HepG2 (cell line): ENCODE measurements around the gene TRPV5.

Experiments
- CEBPB ChIP-seq: IDR thresholded peaks from 2 replicates; pipeline ENCODE4 v1.6.1; 2011; ENCODE audit warnings: low read depth, low read length, improper control_type of control experiment, borderline replicate concordance
- DR1 ChIP-seq: sonication (generic); formaldehyde crosslinking; IDR thresholded peaks from 2 replicates; pipeline ENCODE4 v1.8.0; 2021; ENCODE audit warnings: mild to moderate bottlenecking, missing genetic modification reagents, inconsistent platforms
- EED ChIP-seq: sonication (generic); formaldehyde crosslinking; IDR thresholded peaks from 2 replicates; pipeline ENCODE4 v1.5.0; 2020; ENCODE audit warnings: mild to moderate bottlenecking, missing genetic modification reagents
- EP300 ChIP-seq, 3 experiments: sonication (generic) in 1 of 3; formaldehyde crosslinking in 1 of 3; IDR thresholded peaks; 2 replicates each; pipeline versions ENCODE4 v1.5.1 to v1.6.1; 2011 to 2020; ENCODE audit warnings: low read depth in 2 of 3, low read length in 2 of 3, borderline replicate concordance in 1 of 3, improper control_type of control experiment in 1 of 3, mild to moderate bottlenecking in 1 of 3, missing genetic modification reagents in 1 of 3, moderate library complexity in 1 of 3
- KIAA2018 ChIP-seq: sonication (generic); formaldehyde crosslinking; IDR thresholded peaks from 2 replicates; pipeline ENCODE4 v1.5.0; 2020; ENCODE audit warnings: mild to moderate bottlenecking, missing genetic modification reagents, borderline replicate concordance
- KLF12 ChIP-seq: sonication (generic); formaldehyde crosslinking; IDR thresholded peaks from 2 replicates; pipeline ENCODE4 v1.4.0; 2020; ENCODE audit warnings: missing genetic modification reagents, borderline replicate concordance
- MXD4 ChIP-seq: IDR thresholded peaks from 2 replicates; pipeline ENCODE4 v1.6.1; 2016; ENCODE audit warnings: mild to moderate bottlenecking, missing biosample characterization, missing genetic modification reagents
- NRL ChIP-seq: sonication (generic); formaldehyde crosslinking; IDR thresholded peaks from 2 replicates; pipeline ENCODE4 v1.5.0; 2020; ENCODE audit warnings: missing genetic modification reagents, mild to moderate bottlenecking, moderate library complexity, borderline replicate concordance
- POLR2A ChIP-seq, 2 experiments: IDR thresholded peaks; 2 replicates each; pipeline ENCODE4 v1.6.1; 2011; ENCODE audit warnings: low read depth in 2 of 2, low read length in 2 of 2, mild to moderate bottlenecking in 1 of 2, moderate library complexity in 1 of 2; ENCODE audit not compliant: insufficient read depth in 1 of 2
- POLR2AphosphoS5 ChIP-seq: IDR thresholded peaks from 2 replicates; pipeline ENCODE4 v1.6.1; 2012; ENCODE audit warnings: low read depth, low read length
- ZKSCAN8 ChIP-seq: IDR thresholded peaks from 2 replicates; pipeline ENCODE4 v1.6.1; 2016; ENCODE audit warnings: borderline replicate concordance, missing genetic modification reagents, missing compliant biosample characterization
- ZNF639 ChIP-seq: conservative IDR thresholded peaks from 2 replicates; pipeline ENCODE4 v1.6.1; 2018; ENCODE audit warnings: missing genetic modification reagents
- ZZZ3 ChIP-seq: sonication (generic); formaldehyde crosslinking; IDR thresholded peaks from 2 replicates; pipeline ENCODE4 v1.4.0; 2020; ENCODE audit warnings: missing genetic modification reagents, mild to moderate bottlenecking, borderline replicate concordance

GRCh38 chr7:142884286-142884640, 49.3 kb downstream of the TRPV5 start:
- no peak for TF ChIP-seq CEBPB
- TF ChIP-seq EP300 (IDR thresholded peaks at IDR 0.05; ENCODE audit: low read depth in 2 of 2, low read length in 2 of 2) = no peak
- TF ChIP-seq EP300 (CRISPR knock-in tag; IDR thresholded peaks at IDR 0.05; ENCODE audit: borderline replicate concordance) = no peak
- TF ChIP-seq MXD4 (CRISPR knock-in tag) = no peak
- TF ChIP-seq KIAA2018 (CRISPR knock-in tag) = no peak
- no peak for TF ChIP-seq ZZZ3
- no peak for TF ChIP-seq ZNF639 (CRISPR knock-in tag)
- TF ChIP-seq NRL (CRISPR knock-in tag) = no peak
- TF ChIP-seq POLR2A (IDR thresholded peaks at IDR 0.05; ENCODE audit: insufficient read depth in 1 of 2, low read depth in 2 of 2, low read length in 2 of 2) = no peak
- TF ChIP-seq EED = no peak
- TF ChIP-seq ZKSCAN8 (CRISPR knock-in tag) = no peak
- no peak for TF ChIP-seq POLR2AphosphoS5
- TF ChIP-seq DR1 (CRISPR knock-in tag) = no peak
- no peak for TF ChIP-seq KLF12
